SJSA1 (cell line): ENCODE results near the gene SCAMP2. TPM values are rescaled to one million over a fixed set of nuclear protein-coding genes. Genes with fewer than 3 reads are reported as not detected.

Source experiments
- DNase-seq, 2 experiments: peaks; one replicate each; pipeline ENCODE4 v3.0.0-alpha.2; 2015 to 2020; ENCODE audit warnings: low spot score in 2 of 2, low read depth in 1 of 2
- H3K27ac ChIP-seq: fragments of 250-450 bp; sonication (Bioruptor Pico); 2 replicates; pipeline ENCODE4 v1.5.1; 2020; ENCODE audit warnings: mild to moderate bottlenecking, moderate library complexity
- H3K27me3 ChIP-seq: fragments of 250-450 bp; sonication (Bioruptor Pico); replicated peaks from 2 replicates; pipeline ENCODE4 v1.5.1; 2020; ENCODE audit warnings: mild to moderate bottlenecking, moderate library complexity
- H3K36me3 ChIP-seq: fragments of 250-450 bp; sonication (Bioruptor Pico); 2 replicates; pipeline ENCODE4 v1.5.1; 2020; ENCODE audit warnings: mild to moderate bottlenecking
- H3K4me1 ChIP-seq: fragments of 250-450 bp; sonication (Bioruptor Pico); replicated peaks from 2 replicates; pipeline ENCODE4 v1.6.1; 2021; ENCODE audit warnings: mild to moderate bottlenecking
- H3K4me3 ChIP-seq: fragments of 250-450 bp; sonication (Bioruptor Pico); 2 replicates; pipeline ENCODE4 v1.5.1; 2020; ENCODE audit warnings: mild to moderate bottlenecking
- H3K9me3 ChIP-seq: fragments of 250-450 bp; sonication (Bioruptor Pico); replicated peaks from 2 replicates; pipeline ENCODE4 v1.5.1; 2020; ENCODE audit warnings: mild to moderate bottlenecking
- total RNA-seq: library from RNA; depleted of rRNA; stranded (reverse); fragments of >200 nt; shearing (Covaris generic); gene quantifications from 2 replicates; pipeline ENCODE4 v1.2.3, GENCODE V29; 2014

Gene SCAMP2
- total RNA-seq, 1 experiment from 2014 or later = 28.1 TPM

DNA sequence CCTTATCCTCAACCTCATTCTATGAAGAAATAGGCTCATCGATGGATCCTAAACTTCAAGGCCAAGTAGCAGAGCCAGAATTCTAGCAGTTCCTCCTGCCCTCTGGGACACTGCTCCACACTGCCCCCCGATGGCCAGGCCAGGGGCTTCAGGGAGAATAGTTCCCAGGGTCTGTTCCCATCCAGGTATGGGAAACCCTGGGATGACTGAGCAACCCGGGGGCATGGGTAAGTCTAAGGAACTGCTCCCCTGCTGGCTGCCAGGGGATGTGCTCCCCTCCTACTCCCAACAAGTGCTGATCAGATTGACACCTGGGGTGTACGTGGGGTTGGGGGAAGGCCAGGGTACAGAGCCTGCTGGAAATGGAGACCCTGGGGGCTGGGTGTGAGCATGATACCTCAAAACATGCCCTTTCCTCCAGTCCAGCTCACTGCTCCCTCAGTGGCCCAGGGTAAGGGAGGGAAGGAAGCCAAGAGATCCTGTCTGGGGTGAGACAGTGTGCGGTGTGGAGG is 37.8 kb downstream of the SCAMP2 start:
- Histone ChIP-seq H3K27ac (no peak overlapping the region), H3K9me3 (no peaks in the 10 kb centered on the region), H3K36me3 (no peaks in the 10 kb centered on the region), H3K27me3 (no peaks in the 10 kb centered on the region), H3K4me1 (no peaks in the 10 kb centered on the region), H3K4me3 (no peak overlapping the region)
- peak; percentile 33 to 74 for DNase-seq

DNA sequence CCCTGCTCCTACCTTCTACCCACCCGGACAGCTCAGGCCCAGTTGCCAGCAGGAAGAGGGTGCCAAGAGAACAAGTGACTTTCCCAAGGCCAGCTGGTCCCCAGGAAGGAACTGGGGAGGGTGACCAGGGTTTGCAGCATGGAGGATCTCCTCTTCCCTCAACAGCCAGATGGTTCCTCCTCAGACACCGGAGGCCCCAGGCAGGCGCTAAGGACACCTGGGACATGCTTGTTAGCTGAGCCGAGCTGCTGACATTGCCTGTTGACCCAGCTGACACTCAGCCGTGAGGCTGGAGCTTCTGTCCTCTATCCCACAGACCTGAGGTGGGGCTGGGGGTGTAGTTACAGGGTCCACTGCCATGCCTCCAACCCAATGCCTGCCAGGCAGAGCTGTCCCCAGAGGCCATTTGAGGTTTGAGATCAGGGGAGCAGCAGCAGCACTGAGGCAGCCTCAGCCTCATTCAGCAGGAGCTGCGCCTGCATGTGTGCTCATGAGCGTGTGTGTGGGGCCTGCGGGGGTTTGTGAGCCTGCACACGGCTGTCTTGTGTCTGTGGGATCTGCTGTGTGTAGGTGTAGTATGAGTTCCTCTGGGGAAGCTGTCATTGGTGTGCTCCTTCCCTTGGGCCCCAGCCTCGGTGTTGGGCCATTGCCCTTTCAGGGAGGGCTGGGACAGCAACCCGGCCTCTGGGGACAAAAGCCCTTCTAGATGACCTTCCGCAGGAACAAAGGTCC is 39.6 kb downstream of the SCAMP2 start:
- Histone ChIP-seq H3K36me3 (no peaks in the 10 kb centered on the region), H3K27me3 (peaks cover 5% of the 10 kb centered on the region; the same call in 1 of the 2 replicates), H3K27ac (no peak overlapping the region), H3K4me1 (no peaks in the 10 kb centered on the region), H3K4me3 (no peak overlapping the region), H3K9me3 (no peaks in the 10 kb centered on the region; the same call in 1 of the 2 replicates)
- no peak for DNase-seq

DNA sequence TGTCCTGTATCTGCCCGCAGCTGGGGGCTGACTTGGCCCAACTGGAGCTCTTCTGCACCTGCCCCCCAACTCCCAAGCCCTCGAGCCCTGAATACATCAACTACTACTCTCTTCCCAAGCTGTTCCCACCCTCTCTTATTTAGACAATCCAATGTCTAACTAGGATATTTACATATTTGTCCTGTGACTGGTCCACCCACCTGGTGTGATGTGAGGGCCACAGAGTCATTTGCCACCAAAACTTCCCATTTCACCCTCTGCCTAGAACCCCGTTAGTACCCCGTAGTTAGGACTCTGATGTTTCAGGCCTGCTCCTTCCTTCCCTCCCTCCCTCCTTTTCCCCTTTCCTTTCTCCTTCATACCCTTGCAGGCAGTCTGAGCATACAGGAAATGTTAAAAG is 40.3 kb downstream of the SCAMP2 start:
- no peak overlapping the region for H3K4me3 ChIP-seq
- no peak for DNase-seq

DNA sequence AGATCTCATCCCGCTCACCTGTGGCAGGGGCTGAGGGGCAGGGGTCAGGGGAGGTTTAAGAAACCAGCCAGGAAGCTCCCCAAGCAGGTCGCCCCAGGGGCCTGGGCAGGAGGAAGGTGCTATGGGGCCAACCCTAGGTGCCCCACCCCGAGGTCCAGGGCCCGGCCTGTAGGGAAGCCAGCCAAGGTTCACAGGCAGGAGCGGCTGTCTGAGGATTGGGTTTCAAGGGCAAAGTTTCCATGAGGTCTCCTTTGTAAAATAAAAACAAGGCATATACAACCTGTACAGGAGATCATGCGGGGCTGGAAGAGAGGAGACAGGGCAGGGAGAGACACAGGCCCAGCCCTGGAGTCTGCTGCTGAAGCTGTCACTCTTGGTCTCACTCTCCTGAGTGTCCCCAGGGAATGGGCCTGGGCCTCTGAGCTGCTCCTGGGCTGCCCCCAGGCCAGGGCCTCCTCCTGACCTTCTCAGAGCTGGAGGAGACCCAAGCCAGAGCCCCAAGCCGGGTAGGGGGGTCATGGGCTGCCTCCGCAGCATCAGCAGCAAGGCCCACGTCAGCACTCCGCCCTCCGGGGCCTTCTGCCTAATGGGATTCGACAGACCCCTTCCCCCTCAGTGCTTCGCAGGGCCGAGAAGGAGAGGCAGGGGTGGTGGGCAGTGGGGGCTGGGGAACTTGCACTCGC is 41.2 kb downstream of the SCAMP2 start:
- Histone ChIP-seq H3K4me3 (no peak overlapping the region), H3K36me3 (no peaks in the 10 kb centered on the region), H3K27me3 (peaks cover 18% of the 10 kb centered on the region), H3K9me3 (no peaks in the 10 kb centered on the region; the same call in 1 of the 2 replicates), H3K27ac (no peak overlapping the region), H3K4me1 (no peaks in the 10 kb centered on the region)
- no peak for DNase-seq

More for the DNA sequence above, 40.3 kb downstream of the SCAMP2 start:
- Histone ChIP-seq H3K27me3 (peaks cover 9% of the 10 kb centered on the region; the same call in 1 of the 2 replicates), H3K4me1 (no peaks in the 10 kb centered on the region), H3K27ac (no peak overlapping the region), H3K36me3 (no peaks in the 10 kb centered on the region), H3K9me3 (no peaks in the 10 kb centered on the region; the same call in 1 of the 2 replicates)

DNA sequence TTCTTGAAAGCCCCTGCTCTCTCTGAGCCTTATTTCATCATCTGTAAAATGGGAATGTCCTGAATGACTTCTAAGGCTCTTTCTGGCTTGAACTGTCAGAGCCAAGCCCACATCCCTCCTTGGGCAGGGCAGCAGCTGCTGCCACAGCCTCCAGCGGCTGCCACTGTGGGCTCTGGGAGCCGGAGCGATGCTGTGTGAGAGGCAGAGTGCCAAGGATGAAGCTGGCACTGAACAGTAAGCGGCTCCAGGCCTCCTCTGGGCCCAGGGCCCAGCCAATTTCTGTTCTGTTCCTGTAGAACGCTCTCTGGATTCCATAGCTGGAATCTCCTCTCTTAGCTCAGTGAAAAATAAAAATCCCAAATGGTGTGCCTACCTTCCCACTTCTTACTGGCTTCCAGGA is 42.3 kb downstream of the SCAMP2 start:
- no peaks in the 10 kb centered on the region for H3K36me3 ChIP-seq
- H3K4me1 ChIP-seq = no peaks in the 10 kb centered on the region
- H3K4me3 ChIP-seq = no peak overlapping the region
- no peak for DNase-seq
- no peak overlapping the region for H3K27ac ChIP-seq
- H3K9me3 ChIP-seq = no peaks in the 10 kb centered on the region; the same call in 1 of the 2 replicates
- peaks cover 24% of the 10 kb centered on the region for H3K27me3 ChIP-seq

DNA sequence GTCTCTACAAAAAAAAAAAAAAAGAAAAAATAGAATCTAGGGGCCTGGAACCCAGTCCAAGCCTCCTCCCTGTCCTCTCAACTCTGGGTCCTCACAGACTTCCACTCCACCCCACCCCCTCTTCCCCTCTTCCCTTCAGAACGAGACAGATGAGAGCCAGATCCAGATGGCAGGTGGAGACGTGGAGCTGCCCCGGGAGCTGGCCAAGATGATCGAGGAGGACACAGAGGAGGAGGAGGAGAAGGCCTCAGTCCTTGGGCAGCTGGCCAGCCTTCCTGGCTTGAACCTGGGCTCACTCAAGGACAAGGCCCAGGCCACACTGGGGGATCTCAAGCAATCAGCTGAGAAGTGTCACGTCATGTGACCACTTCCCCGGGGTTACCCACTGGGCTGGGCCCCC is 43.2 kb downstream of the SCAMP2 start:
- Histone ChIP-seq H3K27ac (no peak overlapping the region), H3K9me3 (no peaks in the 10 kb centered on the region; the same call in 1 of the 2 replicates), H3K36me3 (no peaks in the 10 kb centered on the region), H3K27me3 (peaks cover 29% of the 10 kb centered on the region), H3K4me1 (no peaks in the 10 kb centered on the region), H3K4me3 (no peak overlapping the region)
- no peak for DNase-seq

DNA sequence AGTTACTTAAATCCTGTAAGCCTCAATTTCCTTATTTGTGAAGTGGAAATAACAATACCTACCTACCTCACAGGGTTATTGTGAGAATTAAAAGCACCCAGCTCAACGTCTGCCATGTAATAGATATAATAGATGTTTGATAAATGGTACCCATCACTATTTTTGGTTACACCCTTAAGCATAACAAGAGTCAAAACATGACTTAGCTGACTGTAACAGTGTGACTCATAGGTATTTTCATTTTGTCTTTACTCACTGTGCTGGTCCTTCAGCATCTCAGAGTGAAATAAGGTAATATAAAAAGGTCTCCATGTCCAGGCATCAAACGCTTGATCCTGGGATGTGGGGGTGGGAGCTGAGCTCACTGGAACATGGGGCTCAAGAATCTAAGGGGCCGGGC is 43.7 kb downstream of the SCAMP2 start:
- Histone ChIP-seq H3K4me3 (no peak overlapping the region), H3K9me3 (no peaks in the 10 kb centered on the region; the same call in 1 of the 2 replicates), H3K36me3 (no peaks in the 10 kb centered on the region), H3K27me3 (peaks cover 34% of the 10 kb centered on the region), H3K27ac (no peak overlapping the region), H3K4me1 (no peaks in the 10 kb centered on the region)
- no peak for DNase-seq

DNA sequence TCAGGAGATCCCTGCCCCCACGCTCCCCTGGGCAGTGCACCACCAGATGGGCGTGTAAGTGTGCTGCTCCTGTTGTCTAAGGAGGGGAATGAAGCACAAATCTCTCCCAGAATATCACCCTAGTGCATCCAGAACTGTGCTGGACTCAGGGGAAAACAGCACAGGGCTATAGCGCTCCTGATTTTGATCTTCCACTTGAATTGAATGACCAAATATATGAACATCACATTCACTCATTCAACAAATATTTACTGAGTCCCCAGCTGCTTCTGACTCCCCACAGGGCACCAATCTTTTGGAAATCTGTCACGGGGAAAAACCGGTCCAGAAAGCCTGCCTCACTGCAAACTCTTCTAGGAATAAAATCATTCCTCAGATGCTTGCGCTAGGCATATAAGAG is 44.3 kb downstream of the SCAMP2 start:
- no peak for DNase-seq
- Histone ChIP-seq H3K4me3 (no peak overlapping the region), H3K27me3 (peaks cover 38% of the 10 kb centered on the region), H3K9me3 (no peaks in the 10 kb centered on the region; the same call in 1 of the 2 replicates), H3K4me1 (no peaks in the 10 kb centered on the region), H3K36me3 (no peaks in the 10 kb centered on the region), H3K27ac (no peak overlapping the region)

DNA sequence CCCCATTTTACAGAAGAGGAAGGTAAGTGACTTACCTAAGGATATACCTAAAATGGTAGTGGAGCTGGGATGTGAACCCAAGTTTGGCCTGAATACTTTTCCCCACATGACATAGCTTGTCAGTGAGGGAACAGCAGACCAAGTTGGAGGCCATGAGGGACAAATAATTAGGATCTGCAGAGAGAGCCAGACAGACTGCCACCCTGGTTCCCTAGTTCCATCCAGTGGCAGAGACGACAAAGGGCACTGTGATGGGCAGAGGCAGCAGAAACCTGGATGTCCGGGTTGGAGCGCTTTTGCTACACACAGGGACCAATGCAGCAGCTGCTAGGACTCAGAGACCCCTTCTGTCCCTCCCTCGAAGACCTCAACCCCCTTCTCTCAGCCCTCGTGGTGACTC is 45.6 kb downstream of the SCAMP2 start:
- H3K27me3 ChIP-seq = peaks cover 38% of the 10 kb centered on the region
- H3K4me3 ChIP-seq = no peak overlapping the region
- DNase-seq = no peak
- no peaks in the 10 kb centered on the region for H3K4me1 ChIP-seq
- no peaks in the 10 kb centered on the region for H3K36me3 ChIP-seq
- no peaks in the 10 kb centered on the region; the same call in 1 of the 2 replicates for H3K9me3 ChIP-seq
- no peak overlapping the region for H3K27ac ChIP-seq

DNA sequence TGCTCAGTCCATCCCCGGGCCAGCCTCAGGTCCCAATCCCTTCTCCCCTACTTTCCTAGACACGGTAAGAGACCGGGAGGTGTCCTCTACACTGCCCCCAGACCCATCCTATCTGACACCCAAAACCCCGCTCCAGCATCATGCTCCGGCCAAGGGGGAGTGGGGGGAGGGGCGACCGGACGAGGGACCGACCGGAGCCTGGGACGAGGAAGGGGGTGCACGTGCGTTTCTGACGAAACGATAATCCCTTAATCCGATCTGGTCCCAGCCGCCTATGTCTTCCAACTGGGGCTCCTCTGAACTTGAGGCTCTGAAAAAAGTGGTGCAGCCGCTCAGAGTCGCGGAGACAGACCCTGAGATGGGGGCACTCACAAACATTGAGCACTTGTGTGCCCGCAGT is 46.2 kb downstream of the SCAMP2 start:
- Histone ChIP-seq H3K4me3 (no peak overlapping the region), H3K27me3 (peaks cover 38% of the 10 kb centered on the region), H3K27ac (no peak overlapping the region), H3K36me3 (no peaks in the 10 kb centered on the region), H3K4me1 (no peaks in the 10 kb centered on the region), H3K9me3 (no peaks in the 10 kb centered on the region; the same call in 1 of the 2 replicates)
- no peak for DNase-seq

DNA sequence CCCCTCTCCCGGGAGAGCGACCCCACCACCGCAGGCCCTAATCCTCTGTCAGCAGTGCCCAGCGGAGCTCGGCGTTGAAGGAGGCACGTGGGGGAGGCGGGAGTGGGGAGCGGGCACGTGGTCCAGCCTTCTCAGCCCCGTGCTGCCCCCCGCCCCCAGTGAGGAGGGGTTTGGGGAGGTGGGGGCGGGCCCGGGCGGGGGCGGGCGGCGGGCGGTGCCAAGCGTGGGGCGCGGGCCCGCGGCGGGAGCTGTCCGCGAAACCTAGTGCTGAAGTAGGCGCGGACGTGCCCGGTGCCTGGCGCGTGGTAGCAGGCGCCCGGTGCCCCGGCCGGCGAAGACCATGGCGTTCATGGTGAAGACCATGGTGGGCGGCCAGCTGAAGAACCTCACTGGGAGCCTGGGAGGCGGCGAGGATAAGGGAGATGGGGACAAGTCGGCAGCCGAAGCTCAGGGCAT is 46.8 kb downstream of the SCAMP2 start, which contains the start of gene CPLX3:
TSS of gene CPLX3 (plus strand) at position 264 of the 456 bp plus-strand sequence. CDS start at position 341, 77 bp downstream.
- Histone ChIP-seq H3K36me3 (no peaks in the 10 kb centered on the region), H3K27ac (no peak within 1 kb of the TSS), H3K9me3 (no peaks in the 10 kb centered on the region; the same call in 1 of the 2 replicates), H3K4me1 (no peaks in the 10 kb centered on the region), H3K4me3 (no peak within 1 kb of the TSS), H3K27me3 (peaks cover 38% of the 10 kb centered on the region)
- DNase-seq = no peak

DNA sequence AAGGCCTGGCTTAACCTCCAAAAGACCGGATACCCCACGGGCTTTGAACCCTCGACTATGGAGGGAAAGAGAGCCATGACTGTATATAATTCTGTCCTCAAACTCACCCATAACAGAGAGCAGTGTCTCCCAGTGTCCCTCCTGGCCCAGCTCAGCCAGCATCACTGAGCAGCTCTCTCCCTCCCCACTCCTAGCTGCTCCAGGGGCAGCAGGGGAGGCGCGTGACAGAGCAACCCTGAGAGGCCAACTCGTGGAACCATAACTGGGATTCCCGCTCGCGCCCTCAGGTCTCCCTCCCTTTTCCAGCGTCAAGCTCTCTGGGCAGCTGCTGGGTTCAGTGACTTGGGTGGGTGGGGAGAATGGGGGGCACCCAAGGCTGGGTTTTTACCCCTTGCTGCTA is 47.3 kb downstream of the SCAMP2 start:
- no peaks in the 10 kb centered on the region for H3K36me3 ChIP-seq
- no peaks in the 10 kb centered on the region; the same call in 1 of the 2 replicates for H3K9me3 ChIP-seq
- H3K27ac ChIP-seq = no peak overlapping the region
- no peaks in the 10 kb centered on the region for H3K4me1 ChIP-seq
- DNase-seq = no peak
- peaks cover 38% of the 10 kb centered on the region for H3K27me3 ChIP-seq
- H3K4me3 ChIP-seq = no peak overlapping the region

DNA sequence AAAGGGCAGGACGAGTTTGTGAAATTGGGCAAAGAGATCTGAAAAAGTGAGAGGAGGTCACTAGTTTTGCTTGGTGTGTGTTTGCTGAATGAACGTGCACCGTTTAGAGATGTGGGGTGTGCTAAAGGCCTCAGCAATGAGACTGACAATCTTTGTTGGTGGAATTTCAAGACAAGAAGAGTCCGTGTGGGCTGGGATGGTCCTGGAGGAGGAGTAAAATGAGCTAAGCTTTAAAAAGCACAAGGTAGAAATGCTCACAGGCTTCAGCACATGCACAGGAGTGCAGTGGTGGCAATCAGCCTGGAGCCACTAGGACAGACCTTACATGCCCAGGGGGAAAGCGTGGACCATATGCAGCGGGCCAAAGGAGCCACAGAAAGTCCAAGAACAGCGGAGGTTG is 48.2 kb downstream of the SCAMP2 start:
- Histone ChIP-seq H3K27ac (no peak overlapping the region), H3K4me3 (no peak overlapping the region), H3K9me3 (no peaks in the 10 kb centered on the region; the same call in 1 of the 2 replicates), H3K27me3 (peaks cover 38% of the 10 kb centered on the region), H3K36me3 (no peaks in the 10 kb centered on the region), H3K4me1 (no peaks in the 10 kb centered on the region)
- DNase-seq = no peak

DNA sequence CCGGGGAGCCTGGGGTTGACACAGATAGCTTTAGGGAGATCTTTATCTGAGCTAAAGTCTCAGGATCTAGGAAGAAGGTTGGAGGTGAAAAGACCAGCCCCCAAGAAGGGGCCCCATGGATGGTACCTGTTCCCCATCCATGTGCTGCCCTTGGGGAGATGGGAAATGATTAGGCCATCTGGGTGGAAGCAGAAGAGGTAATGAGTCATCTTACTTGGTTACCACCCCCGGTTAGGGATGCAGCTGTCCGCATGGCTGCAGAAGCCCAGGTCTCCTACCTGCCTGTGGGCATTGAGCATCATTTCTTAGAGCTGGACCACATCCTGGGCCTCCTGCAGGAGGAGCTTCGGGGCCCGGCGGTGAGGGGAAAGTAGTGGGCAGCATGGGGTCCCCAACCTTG is 49.8 kb downstream of the SCAMP2 start:
- peaks cover 9% of the 10 kb centered on the region for H3K4me1 ChIP-seq
- no peak overlapping the region for H3K4me3 ChIP-seq
- no peaks in the 10 kb centered on the region for H3K36me3 ChIP-seq
- no peak overlapping the region for H3K27ac ChIP-seq
- peaks cover 33% of the 10 kb centered on the region for H3K27me3 ChIP-seq
- no peaks in the 10 kb centered on the region for H3K9me3 ChIP-seq
- DNase-seq = no peak
